Fibroblast of the aortic adventitia (primary cell): ENCODE data around the gene CDHR4. TPM values are rescaled to one million over a fixed set of nuclear protein-coding genes. Genes with fewer than 3 reads are reported as not detected.

Experiments used
- DNase-seq: peaks from one replicate; pipeline ENCODE4 v3.0.0-alpha.2; 2010; ENCODE audit warnings: low read depth
- H3K4me3 ChIP-seq: 2 replicates; pipeline ENCODE4 v1.5.1; 2011; ENCODE audit warnings: low read depth, mild to moderate bottlenecking, control low read depth, low read length, moderate library complexity
- CTCF ChIP-seq: IDR thresholded peaks from 2 replicates; pipeline ENCODE4 v1.5.1; 2011; ENCODE audit warnings: mild to moderate bottlenecking, low read length, control low read depth, inconsistent platforms; ENCODE audit not compliant: insufficient read depth
- total RNA-seq: library from RNA; depleted of rRNA; stranded (reverse); fragments of >200 nt; gene quantifications from 2 replicates; pipeline ENCODE4 v1.2.3, GENCODE V29; 2012; ENCODE audit warnings: low replicate concordance

CDHR4 gene
- total RNA-seq, 1 donor = 0.09 TPM

DNA sequence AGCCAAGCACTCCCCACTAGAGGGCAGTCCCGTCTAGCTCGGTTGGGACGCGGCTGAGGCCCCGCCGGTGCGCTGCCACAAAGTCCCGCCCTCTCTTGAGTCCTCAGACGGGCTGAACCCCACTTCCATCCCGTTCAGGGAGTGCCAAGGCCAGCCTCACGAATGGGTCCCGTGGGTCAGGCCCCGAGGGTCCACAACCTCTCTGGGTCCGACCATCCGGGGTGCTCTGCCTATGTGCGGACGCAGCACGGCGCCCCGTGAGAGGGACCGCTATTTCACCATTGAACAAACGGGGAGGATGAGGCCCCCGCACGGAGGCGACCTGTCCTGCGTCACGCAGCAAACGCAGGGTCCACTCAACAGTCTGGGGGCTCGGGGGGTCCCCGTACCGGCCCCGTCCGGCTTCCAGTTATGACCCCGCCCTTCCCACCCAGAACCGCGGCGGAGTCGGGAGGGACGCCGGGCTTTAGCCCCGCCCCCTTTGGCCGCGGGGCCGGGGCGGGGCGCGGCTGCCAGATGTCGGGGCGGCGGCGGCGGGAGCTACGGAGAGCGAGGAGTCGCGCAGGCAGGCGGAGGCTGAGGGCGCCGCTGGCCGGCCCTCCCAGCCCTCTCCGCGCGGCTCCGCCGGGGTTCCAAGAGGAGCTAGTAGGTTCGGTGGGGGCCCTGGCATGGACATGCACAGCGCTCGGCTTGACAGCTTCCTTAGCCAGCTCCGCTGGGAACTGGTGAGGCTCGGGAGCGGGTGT is 3.2 kb upstream of the CDHR4 start, which contains the start of gene INKA1:
INKA1 (plus strand) TSS at position 543 of the 746 bp plus-strand sequence; CDS start at position 675, 132 bp downstream.
- peak; percentile 86 for TF ChIP-seq CTCF
- H3K4me3 ChIP-seq = peak within 1 kb of the TSS; percentile 86
- peak; percentile 77 for DNase-seq

- no peak for DNase-seq
- TF ChIP-seq CTCF = no peak
- no peak overlapping the region for H3K4me3 ChIP-seq
Observed at GRCh38 chr3:49801160-49801559, 1.5 kb upstream of the CDHR4 start.

DNA sequence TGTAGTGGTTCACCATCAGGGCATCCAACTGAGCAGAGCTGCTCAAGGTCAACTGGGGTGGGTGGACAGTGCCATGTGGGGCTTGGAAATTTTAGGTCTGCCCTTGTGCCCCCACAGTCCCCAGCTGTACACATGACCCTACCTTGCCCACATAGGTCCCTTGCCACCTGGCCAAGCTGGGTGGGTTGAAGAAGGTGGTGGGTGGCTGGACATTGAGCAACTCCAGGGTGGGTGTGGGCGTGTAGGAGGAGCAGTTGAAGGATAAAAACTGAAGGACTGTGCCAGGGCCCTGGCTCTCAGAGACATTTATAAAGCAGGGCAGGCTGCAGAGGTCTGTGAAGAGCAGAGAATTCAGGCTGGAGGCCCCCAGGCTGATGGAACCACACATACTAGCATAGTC is 568 bp downstream of the CDHR4 start:
- TF ChIP-seq CTCF = no peak
- no peak for DNase-seq
- no peak overlapping the region for H3K4me3 ChIP-seq

GRCh38 chr3:49794926-49795905 is 4.5 kb downstream of the CDHR4 start:
- no peak overlapping the region for H3K4me3 ChIP-seq
- no peak for TF ChIP-seq CTCF
- DNase-seq = no peak

GRCh38 chr3:49794431-49794830 is 5.2 kb downstream of the CDHR4 start:
- no peak for DNase-seq
- no peak overlapping the region for H3K4me3 ChIP-seq

More at GRCh38 chr3:49794431-49794830, 5.2 kb downstream of the CDHR4 start:
- no peak for TF ChIP-seq CTCF
